ENCODE measurements around the gene RABGAP1L. TPM values are rescaled to one million over a fixed set of nuclear protein-coding genes. Genes with fewer than 3 reads are reported as not detected.

Gene RABGAP1L
- total and polyA plus RNA-seq, 2 donors (not counting 3 experiments of a cell fraction or from before 2014, with no cell fraction given) = 6.4 to 22.2 TPM

- Histone ChIP-seq H3K27me3 (ENCODE audit: control insufficient read depth in 2 of 2, insufficient read depth in 2 of 2, low read length in 2 of 2) (no peaks in the 10 kb centered on the region), H3K4me2 (ENCODE audit: insufficient read depth, low read length) (peak overlapping the region; percentile 23), H3K9me1 (replicated peaks; ENCODE audit: control insufficient read depth, extremely low read depth, insufficient read depth, low read length) (no peaks in the 10 kb centered on the region), H2AFZ (ENCODE audit: low read depth, low read length) (no peak overlapping the region), H3K79me2 (ENCODE audit: control insufficient read depth, insufficient read depth, low read length) (peaks cover 47% of the 10 kb centered on the region), H4K20me1 (replicated peaks; ENCODE audit: control insufficient read depth, extremely low read depth, insufficient read depth, low read length) (peaks cover 2% of the 10 kb centered on the region), H3K27ac (ENCODE audit: insufficient read depth, low read depth, low read length) (no peak overlapping the region), H3K4me1 (ENCODE audit: control insufficient read depth, extremely low read depth, insufficient read depth, low read length) (peaks cover 6% of the 10 kb centered on the region), H3K4me3 (replicated peaks in 1 of 3; ENCODE audit: insufficient read depth in 1 of 3, low read depth in 1 of 3, low read length in 3 of 3) (no peak overlapping the region), H3K36me3 (ENCODE audit: control insufficient read depth in 2 of 2, extremely low read depth in 1 of 2, insufficient read depth in 2 of 2, low read length in 2 of 2) (peaks cover 11 to 30% of the 10 kb centered on the region in 2 experiments), H3K9ac (replicated peaks; ENCODE audit: extremely low read depth, insufficient read depth, low read length) (no peak overlapping the region), H3K9me3 (replicated peaks; ENCODE audit: control insufficient read depth, insufficient read depth, low read length) (no peaks in the 10 kb centered on the region)
- dilution Hi-C loops (cut with MboI; ENCODE audit: extremely low pct_ligation_motif_present, low sequenced_read_pairs) = no loop called here
- intact Hi-C loops (cut with micrococcal nuclease) = no loop called here
- TF ChIP-seq CTCF (IDR thresholded peaks at IDR 0.05; ENCODE audit: extremely low read depth in 1 of 2, insufficient read depth in 1 of 2, low read depth in 1 of 2, low read length in 2 of 2) = no peak
- TF ChIP-seq MYC (IDR thresholded peaks at IDR 0.05; ENCODE audit: low read depth, low read length) = no peak
- TF ChIP-seq GATA2 (IDR thresholded peaks at IDR 0.05; ENCODE audit: insufficient read depth, insufficient read length, low read depth, low read length) = no peak
- no peak for TF ChIP-seq EZH2 (IDR thresholded peaks at IDR 0.05; ENCODE audit: borderline replicate concordance, low read depth, low read length, severe bottlenecking)
- TF ChIP-seq POLR2A (IDR thresholded peaks at IDR 0.05; ENCODE audit: low read depth, low read length) = no peak
- no peak for TF ChIP-seq POLR2AphosphoS5 (IDR thresholded peaks at IDR 0.05; ENCODE audit: insufficient read depth, low read depth, low read length)
- no peak for TF ChIP-seq JUN (IDR thresholded peaks at IDR 0.05; ENCODE audit: borderline replicate concordance, insufficient read depth, insufficient read length, low read depth)
- no peak for TF ChIP-seq FOS (IDR thresholded peaks at IDR 0.05; ENCODE audit: borderline replicate concordance, insufficient read depth, low read length)
- no peak for TF ChIP-seq MAX (IDR thresholded peaks at IDR 0.05; ENCODE audit: insufficient read depth, insufficient read length)
- DNase-seq (ENCODE audit: low read depth, low spot score) (peak; percentile 49), FAIRE-seq (peak; percentile 67)
- ChIA-PET POLR2A (no interaction called here), CTCF (no interaction called here)
- BruUV-seq (replicated peaks) = no TSS peak
These were observed 850.2 kb downstream of the RABGAP1L start for GRCh38 chr1:175009532-175009931.

Data from endothelial cell of umbilical vein (primary cell).